Head of caudate nucleus (tissue), 42 donors: ENCODE results near the gene PARG.
"Not testable (repeated sequence)": the region's sequence is repeated elsewhere in the genome, so short reads cannot be mapped to it uniquely, and the experiment has no call there.

Source experiments
- DNase-seq, 42 donors: peaks; one replicate each; pipeline versions ENCODE4 v3.0.0 to v3.0.0-alpha.2; 2020 to 2021; ENCODE audit warnings: mixed read lengths in 7 of 42
- intact Hi-C: fragments of 100-400 bp; cut with DNase I; formaldehyde crosslinking; loops from one replicate; pipeline ENCODE4 v1.15.0; 2022

PARG gene

GRCh38 chr10:49834976-49835375 is 106.9 kb downstream of the PARG start:
- intact Hi-C loops, result no loop called here
- no peak for DNase-seq

DNA sequence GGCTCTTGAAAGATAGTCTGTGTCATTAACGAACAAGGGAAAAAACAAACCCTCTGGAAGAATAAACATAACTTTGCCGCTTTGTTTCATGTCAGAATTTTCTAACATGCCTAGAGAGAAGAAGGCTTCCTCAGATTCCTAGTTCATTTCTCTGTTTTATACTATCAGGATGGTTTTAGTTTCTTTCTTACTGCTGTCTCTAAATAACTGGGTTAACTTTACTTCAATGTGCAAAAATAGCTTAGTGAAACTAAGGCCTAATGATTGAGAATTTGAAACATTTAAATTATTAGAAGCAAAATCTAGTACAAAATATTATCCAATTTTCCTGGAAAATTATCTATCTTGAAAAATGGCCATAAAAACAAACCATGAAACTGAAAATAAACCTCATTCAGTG is 107.6 kb downstream of the PARG start:
- no peak for DNase-seq
- intact Hi-C loops, result no loop called here

GRCh38 chr10:49833168-49833567 is 108.7 kb downstream of the PARG start:
- DNase-seq, result no peak
- intact Hi-C loops, result no loop called here

DNA sequence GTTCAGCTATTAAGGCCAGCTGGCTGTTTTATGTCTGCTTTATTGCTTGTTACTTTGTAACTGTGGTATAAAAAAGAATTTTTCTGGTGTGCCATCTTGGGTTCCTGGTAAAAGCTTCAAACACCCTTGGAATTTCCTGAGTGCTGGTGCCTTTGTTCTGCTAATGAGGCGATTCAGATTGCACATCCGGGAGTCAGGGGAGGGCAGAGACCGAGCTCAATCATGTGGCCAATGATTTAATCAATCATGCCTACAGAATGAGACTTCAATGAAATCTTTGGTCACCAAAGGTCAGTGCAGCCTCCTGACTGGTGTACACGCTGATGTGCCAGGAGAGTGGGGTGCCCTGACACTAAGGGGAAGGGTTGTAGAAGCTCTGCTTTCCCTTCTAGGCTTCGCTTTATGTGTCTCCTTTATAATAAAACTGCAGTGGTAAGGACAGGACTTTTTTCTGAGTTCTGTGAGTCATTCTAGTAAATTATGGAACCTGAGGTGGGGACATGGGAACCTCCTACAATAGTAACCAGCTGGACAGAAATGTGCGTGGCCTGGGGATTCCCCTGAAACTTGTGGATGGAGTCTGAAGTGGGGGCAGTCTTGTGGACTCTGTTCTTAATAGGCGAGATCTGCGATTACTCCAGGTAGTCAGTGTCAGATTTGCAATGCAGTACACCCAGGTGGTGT is 110.3 kb downstream of the PARG start:
- no peak for DNase-seq
- intact Hi-C loops, result no loop called here

DNA sequence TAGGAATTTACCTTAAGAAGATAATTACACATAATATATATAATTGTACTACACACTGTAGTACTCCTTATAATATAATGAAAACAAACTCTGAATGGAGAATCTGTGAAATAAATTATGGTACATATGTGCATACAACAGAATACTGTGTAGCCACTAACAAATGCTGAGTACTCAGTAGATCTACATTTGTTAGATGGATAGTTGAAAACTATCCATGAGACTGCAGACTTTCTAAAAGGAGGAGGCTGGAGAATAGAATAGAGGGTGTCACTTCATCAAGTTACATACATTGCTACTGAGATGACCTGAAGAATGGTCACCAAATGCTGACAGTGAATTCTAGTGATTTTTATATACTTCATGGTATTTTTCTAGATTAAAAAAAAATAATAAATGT is 111.0 kb downstream of the PARG start:
- intact Hi-C loops, result no loop called here
- no peak for DNase-seq

- DNase-seq, result no peak
These were observed 111.8 kb downstream of the PARG start for GRCh38 chr10:49830016-49830415.

DNA sequence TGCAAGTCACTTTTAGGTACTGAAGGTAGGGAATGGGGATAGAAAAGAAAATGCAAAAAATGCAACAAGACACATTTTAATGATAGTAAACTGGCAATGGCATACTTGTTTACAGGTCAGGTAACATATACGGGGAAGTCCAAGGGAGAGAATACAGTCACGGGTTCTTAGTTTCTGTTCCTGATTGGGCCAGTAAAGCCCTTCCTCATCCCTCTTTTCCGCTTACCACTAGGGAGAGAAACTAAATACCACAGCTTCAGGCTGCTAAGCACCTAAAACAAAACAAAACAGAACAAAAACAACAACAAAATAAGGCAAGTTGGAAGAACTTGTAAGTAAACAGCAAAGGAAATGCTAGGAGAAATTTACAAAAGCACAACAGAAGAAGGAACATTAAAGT is 114.5 kb downstream of the PARG start:
- no peak for DNase-seq
- intact Hi-C loops, result no loop called here

More at GRCh38 chr10:49830016-49830415, 111.8 kb downstream of the PARG start:
- intact Hi-C loops, result no loop called here

GRCh38 chr10:49819234-49819958 is 122.4 kb downstream of the PARG start:
- no peak for DNase-seq
- intact Hi-C loops, result no loop called here

DNA sequence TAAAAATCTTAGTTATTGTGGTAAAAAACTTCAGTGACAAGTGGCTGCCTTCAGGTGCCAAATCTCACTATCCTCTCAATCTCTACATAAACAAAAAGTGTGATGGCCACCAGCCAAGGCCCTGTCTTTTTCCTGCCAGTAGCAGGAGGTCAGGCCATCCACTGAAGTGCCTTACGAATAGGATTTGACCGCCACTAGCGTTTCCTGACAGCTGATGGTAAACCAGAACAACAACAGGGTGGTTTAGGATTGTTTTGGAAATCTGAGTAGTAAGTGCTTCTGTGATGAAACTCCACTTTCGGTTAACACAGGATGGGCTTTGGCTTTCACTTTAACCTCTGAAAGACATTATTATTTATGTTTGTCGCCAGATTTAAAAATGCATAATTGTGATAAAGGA is 124.0 kb downstream of the PARG start:
- no peak for DNase-seq
- intact Hi-C loops, result no loop called here

GRCh38 chr10:49803988-49804387 is 137.8 kb downstream of the PARG start:
- intact Hi-C loops, result no loop called here
- DNase-seq, result no peak

DNA sequence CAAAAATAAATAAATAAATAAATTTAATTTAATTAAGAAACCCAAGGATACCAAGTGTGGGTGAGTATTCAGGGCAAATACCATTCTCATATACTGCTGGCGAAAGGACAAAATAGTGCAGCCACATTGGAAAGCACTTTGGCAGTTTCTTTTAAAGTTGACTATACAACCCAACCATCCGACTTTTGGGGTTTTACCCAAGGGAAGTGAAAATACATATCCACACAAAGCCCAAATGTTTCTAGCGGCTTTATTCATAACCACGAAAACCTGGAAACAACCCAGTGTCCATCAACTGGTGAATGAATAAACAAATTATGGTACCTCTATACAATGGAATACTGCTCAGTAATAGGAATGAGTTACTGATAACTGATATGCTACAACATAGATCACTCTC is 143.6 kb downstream of the PARG start:
- intact Hi-C loops, result no loop called here
- DNase-seq, result no peak

DNA sequence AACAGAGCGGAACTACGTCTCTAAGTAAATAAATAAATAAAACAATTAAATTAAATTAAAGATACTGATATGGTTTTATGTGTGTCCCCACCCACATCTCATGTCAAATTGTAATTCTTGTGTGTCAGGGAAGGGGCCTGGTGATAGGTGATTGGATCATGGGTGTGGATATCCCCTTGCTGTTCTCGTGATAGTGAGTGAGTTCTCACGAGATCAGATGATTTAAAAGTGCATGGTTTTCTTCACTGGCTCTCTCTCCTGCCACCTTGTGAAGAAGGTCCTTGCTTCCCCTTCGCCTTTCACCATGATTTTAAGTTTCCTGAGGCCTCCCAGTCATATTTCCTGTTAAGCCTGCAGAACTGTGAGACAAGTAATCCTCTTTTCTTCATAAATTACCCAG is 150.7 kb downstream of the PARG start:
- DNase-seq, result no peak
- intact Hi-C loops, result no loop called here

GRCh38 chr10:49784681-49785080 is 157.1 kb downstream of the PARG start:
- intact Hi-C loops, result no loop called here
- no peak for DNase-seq

- intact Hi-C loops, result no loop called here
- DNase-seq, result no peak
These were observed 158.2 kb downstream of the PARG start for GRCh38 chr10:49783645-49784044.

DNA sequence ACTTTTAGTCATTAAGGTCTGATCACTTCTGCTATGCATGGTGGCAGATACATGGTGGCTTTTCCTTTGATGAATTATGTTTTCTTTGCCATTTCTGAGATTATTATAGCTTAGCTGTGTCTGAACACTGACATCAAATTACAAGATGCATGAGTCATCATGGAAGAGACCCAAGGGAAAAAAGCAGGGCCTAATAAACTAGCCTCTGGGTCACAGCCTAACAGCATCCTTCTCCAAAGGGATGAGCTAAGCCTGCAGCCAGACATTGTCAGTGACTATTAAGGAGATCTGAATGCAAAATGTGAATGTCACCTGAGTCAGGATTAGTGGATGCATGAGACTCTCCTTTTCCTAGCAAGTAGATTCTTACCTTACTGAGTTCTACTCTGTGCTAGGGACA is 160.6 kb downstream of the PARG start:
- DNase-seq, result no peak
- intact Hi-C loops, result no loop called here

DNA sequence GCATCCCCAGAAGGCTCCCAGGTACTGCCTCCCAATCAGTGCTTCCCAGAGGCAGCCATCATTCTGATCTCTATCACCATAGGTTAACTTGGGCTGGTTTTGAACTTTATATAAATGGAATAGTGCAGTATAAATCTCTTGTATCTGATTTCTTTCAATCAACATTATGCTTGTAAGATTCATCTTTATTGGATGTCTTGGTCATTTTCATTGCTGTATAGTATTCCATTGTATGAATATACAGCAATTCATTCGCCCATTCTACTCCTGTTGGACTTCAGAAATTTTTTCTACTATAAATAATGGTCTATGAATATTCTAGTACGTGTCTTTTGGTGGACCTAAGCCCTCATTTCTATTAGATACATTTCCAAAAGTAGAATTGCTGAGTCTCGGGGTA is 163.6 kb downstream of the PARG start:
- no peak for DNase-seq
- intact Hi-C loops, result no loop called here

- intact Hi-C loops, result no loop called here
- DNase-seq, result no peak
These were observed 165.0 kb downstream of the PARG start for GRCh38 chr10:49776851-49777250.

- DNase-seq, result no peak
These were observed 166.8 kb downstream of the PARG start for GRCh38 chr10:49775014-49775413.

DNA sequence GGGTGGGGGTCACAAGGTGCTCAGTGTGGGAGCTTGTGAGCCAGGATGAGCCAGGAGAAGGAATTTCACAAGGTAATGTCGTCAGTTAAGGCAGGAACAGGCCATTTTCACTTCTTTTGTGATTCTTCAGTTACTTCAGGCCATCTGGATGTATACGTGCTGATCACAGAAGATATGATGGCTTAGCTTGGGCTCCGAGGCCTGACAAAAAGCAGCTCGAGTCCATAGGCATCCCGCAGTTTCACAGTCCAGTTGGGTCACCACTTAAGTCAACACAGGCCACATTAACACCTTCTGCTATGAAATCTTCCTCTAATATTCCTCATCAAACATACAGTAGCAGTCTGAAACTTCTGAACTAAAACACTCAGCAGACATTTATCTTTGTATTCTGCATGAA is 168.9 kb downstream of the PARG start:
- DNase-seq, intact Hi-C loops: not testable (repeated sequence)

More at GRCh38 chr10:49775014-49775413, 166.8 kb downstream of the PARG start:
- intact Hi-C loops, result no loop called here

DNA sequence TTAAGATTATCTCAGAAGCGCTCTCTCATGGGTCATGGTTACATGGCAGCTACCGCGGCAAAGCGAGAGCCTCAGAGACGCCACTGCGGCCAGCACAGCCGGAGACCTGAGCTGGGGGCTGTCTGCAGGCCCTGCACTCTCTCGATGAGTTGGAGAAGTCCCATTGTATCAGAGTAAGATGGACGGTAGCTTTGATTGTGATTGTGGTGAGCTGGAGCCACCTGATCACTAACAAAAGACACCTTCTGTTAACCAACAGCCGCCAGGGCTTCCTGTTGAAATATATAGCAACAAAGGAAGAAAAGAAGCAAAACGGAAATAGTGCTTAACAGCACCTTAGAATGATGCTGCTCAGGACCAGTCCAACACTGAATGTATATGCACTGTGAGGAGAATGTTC is 170.8 kb downstream of the PARG start:
- intact Hi-C loops, DNase-seq: not testable (repeated sequence)

GRCh38 chr10:49769692-49770091 is 172.1 kb downstream of the PARG start:
- intact Hi-C loops, result no loop called here
- no peak for DNase-seq
